ENCODE measurements around the gene TUBA4A.
"Not testable (repeated sequence)": the region's sequence is repeated elsewhere in the genome, so short reads cannot be mapped to it uniquely, and the experiment has no call there.

Gene TUBA4A

GRCh38 chr2:219200502-219201326 is 53.0 kb downstream of the TUBA4A start:
- 93 to 96% methylated on average over 18 to 19 of the region's 26 CpGs for WGBS, 2 experiments (ENCODE audit: insufficient coverage in 2 of 2)
- not testable (repeated sequence) for H3K4me3 ChIP-seq (ENCODE audit: extremely low read depth, insufficient read depth, low read length, poor library complexity, severe bottlenecking); H3K9me3 ChIP-seq (ENCODE audit: control insufficient read depth, low read length); H3K27ac ChIP-seq (ENCODE audit: low read depth, low read length, severe bottlenecking); H3K36me3 ChIP-seq (ENCODE audit: control insufficient read depth, insufficient read depth, low read length); H3K4me1 ChIP-seq (ENCODE audit: control insufficient read depth, insufficient read depth, low read length, poor library complexity, severe bottlenecking)
